OCI-LY1 (cell line): ENCODE results near the gene GLB1L3.

ENCODE experiments used
- H2AFZ ChIP-seq: fragments of 200-600 bp; sonication (generic), shearing (Covaris generic); 2 replicates; pipeline ENCODE4 v1.6.0; 2014; ENCODE audit warnings: antibody characterized with exemption, mild to moderate bottlenecking, low read length
- H3F3A ChIP-seq: fragments of 200-600 bp; sonication (generic), shearing (Covaris generic); 2 replicates; pipeline ENCODE4 v1.6.0; 2014; ENCODE audit warnings: mild to moderate bottlenecking, antibody characterized with exemption, low read length, moderate library complexity; ENCODE audit not compliant: insufficient read depth
- H3K27ac ChIP-seq: fragments of 200-600 bp; sonication (generic); 2 replicates; pipeline ENCODE4 v1.5.1; 2014; ENCODE audit warnings: low read length, mixed run types, mild to moderate bottlenecking, low read depth; ENCODE audit not compliant: poor library complexity, severe bottlenecking
- H3K27me3 ChIP-seq: fragments of 200-600 bp; sonication (generic); 2 replicates; pipeline ENCODE4 v1.6.0; 2014; ENCODE audit warnings: antibody characterized with exemption, mild to moderate bottlenecking, low read length, moderate library complexity; ENCODE audit not compliant: insufficient read depth
- H3K36me3 ChIP-seq: fragments of 200-600 bp; sonication (generic); 2 replicates; pipeline ENCODE4 v1.6.1; 2014; ENCODE audit warnings: mild to moderate bottlenecking, antibody characterized with exemption, low read length, moderate library complexity, mixed read lengths; ENCODE audit not compliant: insufficient read depth
- H3K4me1 ChIP-seq: fragments of 200-600 bp; sonication (generic); 2 replicates; pipeline ENCODE4 v1.5.1; 2014; ENCODE audit warnings: mild to moderate bottlenecking, low read length, moderate library complexity; ENCODE audit not compliant: insufficient read depth, severe bottlenecking
- H3K4me2 ChIP-seq: fragments of 200-600 bp; sonication (generic), shearing (Covaris generic); 2 replicates; pipeline ENCODE4 v1.6.1; 2014; ENCODE audit warnings: low read length
- H3K4me3 ChIP-seq: fragments of 200-600 bp; sonication (generic); 2 replicates; pipeline ENCODE4 v1.5.1; 2014; ENCODE audit warnings: low read length, low read depth, mild to moderate bottlenecking, mixed read lengths; ENCODE audit not compliant: poor library complexity, severe bottlenecking
- H3K79me2 ChIP-seq: fragments of 200-600 bp; shearing (Covaris generic); 2 replicates; pipeline ENCODE4 v1.6.1; 2016; ENCODE audit warnings: mixed run types, low read length, mixed read lengths; ENCODE audit not compliant: insufficient read depth
- H3K9ac ChIP-seq: fragments of 200-600 bp; sonication (generic), shearing (Covaris generic); 2 replicates; pipeline ENCODE4 v1.6.1; 2014; ENCODE audit warnings: mild to moderate bottlenecking, low read length, mixed read lengths
- H3K9me2 ChIP-seq: fragments of 200-600 bp; sonication (generic), shearing (Covaris generic); 2 replicates; pipeline ENCODE4 v1.6.1; 2014; ENCODE audit warnings: low read depth, mild to moderate bottlenecking, low read length, mixed read lengths
- H3K9me3 ChIP-seq: fragments of 200-600 bp; shearing (Covaris generic); 2 replicates; pipeline ENCODE4 v1.6.1; 2014; ENCODE audit warnings: low read length, mixed read lengths
- H4K20me1 ChIP-seq: fragments of 200-600 bp; sonication (generic), shearing (Covaris generic); 2 replicates; pipeline ENCODE4 v1.6.0; 2016; ENCODE audit warnings: mild to moderate bottlenecking, low read length; ENCODE audit not compliant: insufficient read depth
- CTCF ChIP-seq: fragments of 200-600 bp; sonication (generic), shearing (Covaris generic); IDR thresholded peaks from 2 replicates; pipeline ENCODE4 v1.5.1; 2017; ENCODE audit warnings: mild to moderate bottlenecking, antibody characterized with exemption, low read length, moderate library complexity, mixed read lengths
- EZH2 ChIP-seq: fragments of 200-600 bp; sonication (generic), shearing (Covaris generic); IDR thresholded peaks from 2 replicates; pipeline ENCODE4 v1.8.0; 2017; ENCODE audit warnings: borderline replicate concordance, mixed run types, mild to moderate bottlenecking, antibody characterized with exemption, low read length, moderate library complexity, mixed read lengths

Gene GLB1L3

GRCh38 chr11:134287561-134287960, 11.4 kb downstream of the GLB1L3 start:
- Histone ChIP-seq H3F3A (no peaks in the 10 kb centered on the region), H3K9ac (no peak overlapping the region), H3K79me2 (no peaks in the 10 kb centered on the region), H3K9me2 (no peaks in the 10 kb centered on the region), H4K20me1 (no peaks in the 10 kb centered on the region), H3K4me3 (no peak overlapping the region), H3K27me3 (no peaks in the 10 kb centered on the region), H3K4me2 (no peak overlapping the region), H3K36me3 (no peaks in the 10 kb centered on the region), H3K9me3 (no peaks in the 10 kb centered on the region), H3K27ac (no peak overlapping the region), H3K4me1 (no peaks in the 10 kb centered on the region), H2AFZ (no peak overlapping the region)
- TF ChIP-seq CTCF (no peak), EZH2 (no peak)

- H4K20me1 ChIP-seq = no peaks in the 10 kb centered on the region
- no peak for TF ChIP-seq CTCF
- TF ChIP-seq EZH2 = no peak
- no peak overlapping the region for H3K9ac ChIP-seq
- H3K27me3 ChIP-seq = no peaks in the 10 kb centered on the region
- H3K36me3 ChIP-seq = no peaks in the 10 kb centered on the region
- no peaks in the 10 kb centered on the region for H3K4me1 ChIP-seq
- no peaks in the 10 kb centered on the region for H3K9me3 ChIP-seq
- no peak overlapping the region for H3K4me3 ChIP-seq
- no peak overlapping the region for H3K4me2 ChIP-seq
- no peaks in the 10 kb centered on the region for H3K79me2 ChIP-seq
- no peaks in the 10 kb centered on the region for H3K9me2 ChIP-seq
- H3K27ac ChIP-seq = no peak overlapping the region
- H2AFZ ChIP-seq = no peak overlapping the region
- no peaks in the 10 kb centered on the region for H3F3A ChIP-seq
These were observed 12.3 kb downstream of the GLB1L3 start for GRCh38 chr11:134288486-134288885.

GRCh38 chr11:134289167-134289566, 13.0 kb downstream of the GLB1L3 start:
- TF ChIP-seq EZH2 (no peak), CTCF (no peak)
- Histone ChIP-seq H3K4me3 (no peak overlapping the region), H3K4me1 (no peaks in the 10 kb centered on the region), H3K9me3 (no peaks in the 10 kb centered on the region), H3K36me3 (no peaks in the 10 kb centered on the region), H4K20me1 (no peaks in the 10 kb centered on the region), H3K9ac (no peak overlapping the region), H2AFZ (no peak overlapping the region), H3F3A (no peaks in the 10 kb centered on the region), H3K9me2 (no peaks in the 10 kb centered on the region), H3K27ac (no peak overlapping the region), H3K27me3 (no peaks in the 10 kb centered on the region), H3K4me2 (no peak overlapping the region), H3K79me2 (no peaks in the 10 kb centered on the region)
